ENCODE measurements around the gene SLC30A7.

SLC30A7 gene

GRCh38 chr1:100904528-100904927 lies 8.6 kb downstream of the SLC30A7 start:
- TF ChIP-seq CTCF (IDR thresholded peaks at IDR 0.05; ENCODE audit: unreplicated experiment in 3 of 3) = no peak
- peaks cover 6% of the 10 kb centered on the region for H3K4me1 Mint-ChIP-seq
- H3K36me3 Mint-ChIP-seq (ENCODE audit: low read depth) = peaks cover 69% of the 10 kb centered on the region
- H3K27ac Mint-ChIP-seq = no peak overlapping the region
- H3K4me3 Mint-ChIP-seq = no peak overlapping the region
- no peaks in the 10 kb centered on the region for H3K27me3 Mint-ChIP-seq (ENCODE audit: low read depth)
- H3K9me3 Mint-ChIP-seq = peaks cover 2% of the 10 kb centered on the region

DNA sequence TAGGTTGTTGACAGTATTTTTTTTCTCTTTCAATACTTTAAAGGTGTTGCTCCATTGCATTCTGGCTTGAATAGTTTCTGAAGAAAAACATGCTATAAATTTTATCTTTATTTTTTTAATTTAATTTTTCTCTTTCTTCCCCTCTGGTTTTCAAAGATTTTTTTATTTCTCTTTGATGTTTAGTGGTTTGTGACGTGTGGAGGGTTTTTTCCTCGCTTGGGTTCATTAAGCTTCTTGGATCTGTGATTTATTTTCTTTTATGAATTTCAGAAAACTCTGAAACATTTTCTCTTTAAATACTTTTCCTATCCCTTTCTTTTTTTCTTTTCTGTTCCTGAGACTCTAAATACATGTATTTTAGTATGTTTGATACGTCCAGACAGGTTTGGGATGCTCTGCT lies 9.3 kb downstream of the SLC30A7 start:
- peaks cover 64% of the 10 kb centered on the region for H3K36me3 Mint-ChIP-seq (ENCODE audit: low read depth)
- no peak overlapping the region for H3K27ac Mint-ChIP-seq
- peaks cover 2% of the 10 kb centered on the region for H3K9me3 Mint-ChIP-seq
- peaks cover 6% of the 10 kb centered on the region for H3K4me1 Mint-ChIP-seq
- TF ChIP-seq CTCF (IDR thresholded peaks at IDR 0.05; ENCODE audit: unreplicated experiment in 3 of 3) = no peak
- H3K27me3 Mint-ChIP-seq (ENCODE audit: low read depth) = no peaks in the 10 kb centered on the region
- H3K4me3 Mint-ChIP-seq = no peak overlapping the region

DNA sequence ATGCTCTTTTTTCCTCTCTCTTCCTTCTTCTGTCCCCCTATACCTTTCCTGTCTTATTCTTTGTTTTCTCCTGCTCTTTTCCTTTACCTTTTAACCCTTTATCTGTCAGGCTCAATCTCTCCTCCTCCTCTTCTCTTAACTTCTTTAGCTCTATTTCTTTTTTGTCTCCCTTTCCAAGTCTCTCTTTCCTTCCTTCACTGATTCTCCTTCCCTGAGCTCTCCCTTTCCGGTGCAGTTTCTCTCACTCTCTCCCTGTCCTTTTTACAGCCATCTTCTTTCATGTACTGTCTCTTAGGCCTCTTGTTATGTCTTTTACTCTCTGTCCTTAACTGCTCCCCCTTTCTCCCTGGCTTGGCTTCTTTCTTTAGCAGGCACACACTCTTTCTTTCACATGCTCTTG lies 12.0 kb downstream of the SLC30A7 start:
- Mint-ChIP-seq H3K4me3 (no peak overlapping the region), H3K9me3 (peaks cover 2% of the 10 kb centered on the region), H3K27ac (no peak overlapping the region), H3K4me1 (peaks cover 6% of the 10 kb centered on the region), H3K27me3 (ENCODE audit: low read depth) (no peaks in the 10 kb centered on the region), H3K36me3 (ENCODE audit: low read depth) (peaks cover 66% of the 10 kb centered on the region)
- TF ChIP-seq CTCF (IDR thresholded peaks at IDR 0.05; ENCODE audit: unreplicated experiment in 3 of 3) = no peak

GRCh38 chr1:100909018-100909417 lies 13.1 kb downstream of the SLC30A7 start:
- TF ChIP-seq CTCF (IDR thresholded peaks at IDR 0.05; ENCODE audit: unreplicated experiment in 3 of 3) = no peak

DNA sequence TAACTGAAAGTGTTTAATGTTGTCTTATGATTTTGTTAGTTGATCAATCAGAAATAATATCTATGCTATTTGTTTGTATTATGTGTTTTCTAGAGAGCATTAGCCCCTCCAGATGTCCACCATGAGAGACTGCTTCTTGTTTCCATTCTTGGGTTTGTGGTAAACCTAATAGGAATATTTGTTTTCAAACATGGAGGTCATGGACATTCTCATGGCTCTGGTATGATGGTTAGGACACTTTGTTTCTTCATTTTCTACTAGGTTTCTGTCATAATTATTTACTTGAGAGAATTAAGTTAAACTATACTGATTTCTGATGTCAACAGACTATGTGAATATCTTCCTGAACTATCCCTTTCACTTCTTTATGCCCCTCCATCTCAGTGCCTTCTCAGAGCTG lies 16.1 kb downstream of the SLC30A7 start:
- Mint-ChIP-seq H3K27ac (no peak overlapping the region), H3K36me3 (ENCODE audit: low read depth) (peaks cover 58% of the 10 kb centered on the region), H3K27me3 (ENCODE audit: low read depth) (no peaks in the 10 kb centered on the region), H3K4me3 (no peak overlapping the region), H3K9me3 (no peaks in the 10 kb centered on the region), H3K4me1 (no peaks in the 10 kb centered on the region)
- TF ChIP-seq CTCF (IDR thresholded peaks at IDR 0.05; ENCODE audit: unreplicated experiment in 3 of 3) = no peak

More at GRCh38 chr1:100909018-100909417, 13.1 kb downstream of the SLC30A7 start:
- Mint-ChIP-seq H3K27ac (no peak overlapping the region), H3K4me3 (no peak overlapping the region), H3K4me1 (peaks cover 6% of the 10 kb centered on the region), H3K9me3 (peaks cover 2% of the 10 kb centered on the region), H3K36me3 (ENCODE audit: low read depth) (peaks cover 70% of the 10 kb centered on the region), H3K27me3 (ENCODE audit: low read depth) (no peaks in the 10 kb centered on the region)

GRCh38 chr1:100921110-100921706 lies 25.3 kb downstream of the SLC30A7 start:
- H3K27me3 Mint-ChIP-seq (ENCODE audit: low read depth) = no peaks in the 10 kb centered on the region
- H3K36me3 Mint-ChIP-seq (ENCODE audit: low read depth) = peaks cover 46% of the 10 kb centered on the region
- H3K9me3 Mint-ChIP-seq = no peaks in the 10 kb centered on the region
- H3K27ac Mint-ChIP-seq = no peak overlapping the region
- H3K4me3 Mint-ChIP-seq = no peak overlapping the region
- H3K4me1 Mint-ChIP-seq = no peaks in the 10 kb centered on the region
- TF ChIP-seq CTCF (IDR thresholded peaks at IDR 0.05; ENCODE audit: unreplicated experiment in 3 of 3) = peak; percentile 65 to 84 (median 65)

Data from nephron (organoid).